H1 (cell line): ENCODE measurements around the gene ZDHHC11. TPM values are rescaled to one million over a fixed set of nuclear protein-coding genes. Genes with fewer than 3 reads are reported as not detected.

Source experiments
- CTCF ChIA-PET: fragments of 300-600 bp; sonication (Branson Sonifier 250); formaldehyde crosslinking; loops from one replicate; lab custom pipeline; 2021; ENCODE audit not compliant: partially characterized antibody; lab: Charles Lee
- POLR2A ChIA-PET: fragments of 300-600 bp; sonication (Branson Sonifier 250); formaldehyde crosslinking; loops from one replicate; lab custom pipeline; 2021; ENCODE audit warnings: inconsistent platforms; ENCODE audit not compliant: partially characterized antibody; lab: Charles Lee
- DNase-seq, 2 experiments: peaks; one replicate each; pipeline versions ENCODE4 v3.0.0 to v3.0.0-alpha.2; 2010 to 2022; ENCODE audit warnings: low spot score in 2 of 2, low read depth in 1 of 2, mixed read lengths in 1 of 2
- FAIRE-seq: peaks from 2 replicates; lab custom pipeline; 2011; peaks lifted over from hg19 to GRCh38; lab: Jason Lieb, UNC
- H2AFZ ChIP-seq: 2 replicates; pipeline ENCODE4 v1.8.1; 2012; ENCODE audit warnings: low read length, inconsistent platforms
- H2AK5ac ChIP-seq: 2 replicates; pipeline ENCODE4 v1.6.1; 2013; ENCODE audit warnings: low read depth, low read length
- H2BK120ac ChIP-seq: replicated peaks from 2 replicates; pipeline ENCODE3; 2013; ENCODE audit warnings: low read depth, low read length, inconsistent platforms
- H2BK12ac ChIP-seq: 2 replicates; pipeline ENCODE4 v1.6.1; 2013; ENCODE audit warnings: low read depth, low read length
- H2BK15ac ChIP-seq: 2 replicates; pipeline ENCODE4 v1.6.1; 2013; ENCODE audit warnings: low read length
- H2BK20ac ChIP-seq: 2 replicates; pipeline ENCODE4 v1.6.1; 2013; ENCODE audit warnings: low read length
- H2BK5ac ChIP-seq: 2 replicates; pipeline ENCODE4 v1.6.1; 2013; ENCODE audit warnings: low read depth, low read length
- H3K14ac ChIP-seq: 2 replicates; pipeline ENCODE4 v1.6.1; 2013; ENCODE audit warnings: inconsistent platforms; ENCODE audit not compliant: insufficient read length
- H3K18ac ChIP-seq: 2 replicates; pipeline ENCODE4 v1.6.1; 2013; ENCODE audit warnings: low read length; ENCODE audit errors: extremely low read depth
- H3K23ac ChIP-seq: 2 replicates; pipeline ENCODE4 v1.6.1; 2013; ENCODE audit warnings: inconsistent platforms; ENCODE audit not compliant: insufficient read length
- H3K23me2 ChIP-seq: 2 replicates; pipeline ENCODE4 v1.6.1; 2013; ENCODE audit warnings: low read depth, low read length
- H3K27ac ChIP-seq: 2 replicates; pipeline ENCODE4 v1.6.1; 2011; ENCODE audit warnings: low read depth, low read length, inconsistent platforms
- H3K27me3 ChIP-seq, 4 experiments: replicated peaks in 1 of 4; 1 replicate in 1 of 4; 2 replicates in 3 of 4; pipeline versions ENCODE4 v1.6.1 to v1.8.1; 2011 to 2013; ENCODE audit warnings: low read length in 3 of 4, mild to moderate bottlenecking in 3 of 4, inconsistent platforms in 2 of 4, mixed read lengths in 2 of 4, moderate library complexity in 1 of 4; ENCODE audit not compliant: control insufficient read depth in 3 of 4, insufficient read depth in 3 of 4; ENCODE audit errors: extremely low read depth in 1 of 4
- H3K36me3 ChIP-seq, 4 experiments: 2 replicates each; pipeline versions ENCODE4 v1.6.1 to v1.8.1; 2011 to 2013; ENCODE audit warnings: mild to moderate bottlenecking in 4 of 4, low read length in 3 of 4, moderate library complexity in 2 of 4, control low read depth in 1 of 4, inconsistent platforms in 1 of 4; ENCODE audit not compliant: insufficient read depth in 4 of 4, control insufficient read depth in 2 of 4
- H3K4ac ChIP-seq: replicated peaks from 2 replicates; pipeline ENCODE3; 2013; ENCODE audit warnings: low read length, low read depth, mixed read lengths, inconsistent platforms; ENCODE audit not compliant: insufficient read length
- H3K4me1 ChIP-seq, 4 experiments: replicated peaks in 1 of 4; 1 replicate in 1 of 4; 2 replicates in 3 of 4; pipeline versions ENCODE4 v1.6.1 to v1.8.1; 2011 to 2013; ENCODE audit warnings: low read length in 3 of 4, inconsistent platforms in 2 of 4, mixed read lengths in 1 of 4; ENCODE audit not compliant: insufficient read depth in 4 of 4, control insufficient read depth in 3 of 4
- H3K4me2 ChIP-seq, 2 experiments: 2 replicates each; pipeline versions ENCODE4 v1.6.1 to v1.8.1; 2011 to 2013; ENCODE audit warnings: low read depth in 2 of 2, low read length in 2 of 2, control low read depth in 1 of 2, inconsistent platforms in 1 of 2, mild to moderate bottlenecking in 1 of 2; ENCODE audit not compliant: insufficient read depth in 1 of 2
- H3K4me3 ChIP-seq, 4 experiments: fragments of 200-600, 300-600 bp in 1 of 4; sonication (generic), shearing (Covaris generic), sonication (Bioruptor Twin) in 1 of 4; 2 replicates each; pipeline versions ENCODE4 v1.5.1 to v1.8.1; 2011 to 2016; ENCODE audit warnings: low read length in 4 of 4, low read depth in 3 of 4, control low read depth in 2 of 4, inconsistent platforms in 2 of 4, mild to moderate bottlenecking in 2 of 4, mixed read lengths in 1 of 4, moderate library complexity in 1 of 4; ENCODE audit not compliant: insufficient read depth in 2 of 4; ENCODE audit errors: extremely low read depth in 1 of 4
- H3K56ac ChIP-seq: replicated peaks from 2 replicates; pipeline ENCODE3; 2013; ENCODE audit warnings: low read depth, mild to moderate bottlenecking, mixed read lengths, low read length, inconsistent platforms; ENCODE audit not compliant: insufficient read length
- H3K79me1 ChIP-seq: 2 replicates; pipeline ENCODE4 v1.6.1; 2013; ENCODE audit warnings: low read depth, low read length, control low read depth
- H3K79me2 ChIP-seq, 2 experiments: 2 replicates each; pipeline versions ENCODE4 v1.6.1 to v1.8.1; 2012 to 2013; ENCODE audit warnings: low read length in 2 of 2, mild to moderate bottlenecking in 2 of 2, inconsistent platforms in 1 of 2; ENCODE audit not compliant: insufficient read depth in 2 of 2, control insufficient read depth in 1 of 2
- H3K9ac ChIP-seq, 4 experiments: replicated peaks in 1 of 4; 1 replicate in 1 of 4; 2 replicates in 3 of 4; pipeline versions ENCODE4 v1.6.1 to v1.8.1; 2011 to 2013; ENCODE audit warnings: low read depth in 3 of 4, low read length in 3 of 4, control low read depth in 2 of 4, mild to moderate bottlenecking in 2 of 4, moderate library complexity in 2 of 4, inconsistent platforms in 1 of 4; ENCODE audit errors: extremely low read depth in 1 of 4
- H3K9me3 ChIP-seq, 2 experiments: 2 replicates each; pipeline versions ENCODE4 v1.6.1 to v1.8.1; 2012 to 2013; ENCODE audit warnings: mild to moderate bottlenecking in 2 of 2, moderate library complexity in 2 of 2, control low read depth in 1 of 2, inconsistent platforms in 1 of 2, low read depth in 1 of 2, low read length in 1 of 2, mixed read lengths in 1 of 2; ENCODE audit not compliant: insufficient read depth in 2 of 2
- H4K20me1 ChIP-seq, 2 experiments: replicated peaks in 1 of 2; 2 replicates each; pipeline versions ENCODE3 to v1.8.1; 2011 to 2013; ENCODE audit warnings: inconsistent platforms in 2 of 2, low read length in 2 of 2, mild to moderate bottlenecking in 1 of 2; ENCODE audit not compliant: insufficient read depth in 2 of 2, control insufficient read depth in 1 of 2
- H4K5ac ChIP-seq: 2 replicates; pipeline ENCODE4 v1.6.1; 2013; ENCODE audit warnings: low read length, low read depth, mixed read lengths, inconsistent platforms; ENCODE audit not compliant: insufficient read length
- H4K8ac ChIP-seq: 2 replicates; pipeline ENCODE4 v1.8.0; 2013; ENCODE audit warnings: mild to moderate bottlenecking, moderate library complexity, low read length, inconsistent platforms; ENCODE audit not compliant: insufficient read depth; ENCODE audit errors: extremely low read depth
- H4K91ac ChIP-seq: replicated peaks from 2 replicates; pipeline ENCODE3; 2013; ENCODE audit warnings: low read length, mixed read lengths, inconsistent platforms; ENCODE audit not compliant: insufficient read length
- CBX8 ChIP-seq: fragments of 300-800, 300-1000 bp; sonication (generic); IDR thresholded peaks from 2 replicates; pipeline ENCODE4 v1.7.1; 2016; ENCODE audit warnings: low read depth, low read length, borderline replicate concordance
- CEBPB ChIP-seq: IDR thresholded peaks from 2 replicates; pipeline ENCODE4 v1.6.1; 2012; ENCODE audit warnings: low read depth, low read length
- HDAC6 ChIP-seq: IDR thresholded peaks from one replicate; pipeline ENCODE4 v1.7.1; 2012; ENCODE audit warnings: low read depth, mild to moderate bottlenecking, inconsistent platforms, low read length, moderate library complexity
- WGBS, 2 experiments: shearing (Covaris generic) in 1 of 2; methylation state at CpG; one replicate each; pipeline versions ENCODE4 v1.1.6 to v1.1.7; 2013 to 2015; ENCODE audit warnings: low lambda C conversion rate in 2 of 2, mixed read lengths in 2 of 2, inconsistent platforms in 1 of 2, low coverage in 1 of 2, missing lambda C conversion rate in 1 of 2; ENCODE audit not compliant: insufficient replicate concordance in 2 of 2, insufficient coverage in 1 of 2, insufficient read length in 1 of 2; ENCODE audit errors: extremely low coverage in 1 of 2, missing lambda C conversion rate in 1 of 2; 5-methylcytosine and 5-hydroxymethylcytosine counted together
- polyA plus RNA-seq, 7 experiments: library from polyadenylated mRNA; depleted of rRNA in 3 of 7; stranded (reverse) in 5 of 7; unstranded in 2 of 7; fragments of >200 nt in 5 of 7; fragments of 200-250 nt in 2 of 7; gene quantifications; 1 replicate in 5 of 7; 2 replicates in 1 of 7; 4 replicates in 1 of 7; pipeline versions ENCODE4 v1.2.1 to v1.2.3, GENCODE V29; 2011 to 2013; ENCODE audit warnings: missing spikeins in 2 of 7, mixed read lengths in 2 of 7
- total RNA-seq: library from RNA; stranded (reverse); fragmentation: NEBNext Ultra II Directional; extraction: Animal tissue kit (Norgen Biotek cat#: 25700); gene quantifications from 2 replicates; pipeline ENCODE4 v1.2.1, GENCODE V29; 2021

The ZDHHC11 gene
- total and polyA plus RNA-seq, 2 of the 8 experiments (the other 6 are each of a cell fraction or from before 2014, with no cell fraction given), result 4.7 to 16.6 TPM

DNA sequence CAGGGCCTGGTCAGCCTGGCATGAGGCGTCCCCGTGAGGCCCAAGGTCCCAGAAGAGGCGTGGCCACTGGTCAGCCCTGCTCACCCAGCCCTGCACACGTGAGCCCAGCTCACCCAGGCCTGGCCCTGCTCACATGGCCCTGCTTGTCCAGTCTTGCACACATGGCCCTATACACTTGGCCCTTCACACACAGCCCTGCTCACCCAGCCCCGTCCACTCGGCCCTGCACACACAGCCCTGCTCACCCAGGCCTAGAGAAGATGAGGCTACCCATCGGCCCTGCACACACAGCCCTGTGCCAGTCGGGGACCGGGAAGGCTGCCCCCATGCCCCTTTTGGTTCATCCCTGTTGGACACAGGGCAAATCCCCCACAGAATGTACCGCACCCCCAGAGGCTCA lies 94.6 kb downstream of the ZDHHC11 start:
- H3K4me1 ChIP-seq, result no peaks in the 10 kb centered on the region; a peak in 1 of 7 replicates
- no peaks in the 10 kb centered on the region for H3K9me3 ChIP-seq
- H2AK5ac ChIP-seq, result no peak overlapping the region
- no peaks in the 10 kb centered on the region for H3K79me2 ChIP-seq
- peak overlapping the region; percentile 75; the same call in 1 of the 2 replicates for H2BK12ac ChIP-seq
- no peak overlapping the region for H3K56ac ChIP-seq
- no peak overlapping the region for H3K23ac ChIP-seq
- H3K4ac ChIP-seq, result no peak overlapping the region
- no peaks in the 10 kb centered on the region for H3K27me3 ChIP-seq
- H4K8ac ChIP-seq, result peak overlapping the region; percentile 45
- peak overlapping the region; percentile 24; the same call in 1 of the 2 replicates for H3K18ac ChIP-seq
- H3K79me1 ChIP-seq, result peaks cover 2% of the 10 kb centered on the region; the same call in 1 of the 2 replicates
- H3K9ac ChIP-seq, result no peak overlapping the region
- H2BK5ac ChIP-seq, result peak overlapping the region; percentile 81; the same call in 1 of the 2 replicates
- no peaks in the 10 kb centered on the region for H3K36me3 ChIP-seq
- H4K5ac ChIP-seq, result no peak overlapping the region
- H3K23me2 ChIP-seq, result no peaks in the 10 kb centered on the region
- no peak overlapping the region for H3K27ac ChIP-seq
- ChIA-PET CTCF (no interaction called here), POLR2A (no interaction called here)
- no peak overlapping the region for H3K14ac ChIP-seq
- FAIRE-seq (no peak), DNase-seq (no peak)
- H4K20me1 ChIP-seq, result peaks cover 0 to 4% of the 10 kb centered on the region in 2 experiments
- no peak overlapping the region for H3K4me2 ChIP-seq
- no peak overlapping the region for H2AFZ ChIP-seq
- H3K4me3 ChIP-seq, result no peak overlapping the region
- no peak overlapping the region for H2BK120ac ChIP-seq
- H2BK15ac ChIP-seq, result no peak overlapping the region
- peak overlapping the region; percentile 89 for H4K91ac ChIP-seq
- H2BK20ac ChIP-seq, result no peak overlapping the region
- 95% methylated on average over 10 of the region's 10 CpGs; no CpG with 5 or more reads in 1 of the 2 experiments for WGBS, 2 experiments
- no peak for TF ChIP-seq CEBPB
- TF ChIP-seq CBX8, result no peak
- no peak for TF ChIP-seq HDAC6
